ENCODE data around the gene IL17RA. TPM values are rescaled to one million over a fixed set of nuclear protein-coding genes. Genes with fewer than 3 reads are reported as not detected.

The IL17RA gene
- total RNA-seq, 1 experiment from 2014 or later = 18.0 TPM

DNA sequence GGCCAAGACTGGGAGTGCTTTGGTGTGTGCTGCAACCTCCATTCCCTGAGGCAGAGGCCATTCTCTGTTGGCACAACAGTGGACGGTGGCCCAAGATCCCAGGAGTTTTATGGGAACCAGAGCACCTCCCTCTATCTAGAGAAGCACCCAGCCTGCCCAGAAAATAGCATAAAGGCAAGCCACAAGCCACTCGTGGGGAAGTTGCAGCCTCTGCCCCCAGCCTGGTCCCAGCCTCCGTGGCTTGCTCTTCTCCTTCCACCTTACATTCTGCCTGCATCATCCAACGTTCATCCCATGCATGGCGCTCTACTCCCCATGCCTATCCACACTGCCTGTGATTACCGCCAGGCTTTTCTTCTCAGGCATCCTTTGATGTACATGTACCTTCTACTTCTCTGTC lies 15.8 kb downstream of the IL17RA start:
- DNase-seq = no peak
- no peaks in the 10 kb centered on the region for H3K4me1 Mint-ChIP-seq (ENCODE audit: low read depth, unreplicated experiment)
- TF ChIP-seq, protein P1, sequence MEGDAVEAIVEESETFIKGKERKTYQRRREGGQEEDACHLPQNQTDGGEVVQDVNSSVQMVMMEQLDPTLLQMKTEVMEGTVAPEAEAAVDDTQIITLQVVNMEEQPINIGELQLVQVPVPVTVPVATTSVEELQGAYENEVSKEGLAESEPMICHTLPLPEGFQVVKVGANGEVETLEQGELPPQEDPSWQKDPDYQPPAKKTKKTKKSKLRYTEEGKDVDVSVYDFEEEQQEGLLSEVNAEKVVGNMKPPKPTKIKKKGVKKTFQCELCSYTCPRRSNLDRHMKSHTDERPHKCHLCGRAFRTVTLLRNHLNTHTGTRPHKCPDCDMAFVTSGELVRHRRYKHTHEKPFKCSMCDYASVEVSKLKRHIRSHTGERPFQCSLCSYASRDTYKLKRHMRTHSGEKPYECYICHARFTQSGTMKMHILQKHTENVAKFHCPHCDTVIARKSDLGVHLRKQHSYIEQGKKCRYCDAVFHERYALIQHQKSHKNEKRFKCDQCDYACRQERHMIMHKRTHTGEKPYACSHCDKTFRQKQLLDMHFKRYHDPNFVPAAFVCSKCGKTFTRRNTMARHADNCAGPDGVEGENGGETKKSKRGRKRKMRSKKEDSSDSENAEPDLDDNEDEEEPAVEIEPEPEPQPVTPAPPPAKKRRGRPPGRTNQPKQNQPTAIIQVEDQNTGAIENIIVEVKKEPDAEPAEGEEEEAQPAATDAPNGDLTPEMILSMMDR (IDR thresholded peaks at IDR 0.05; ENCODE audit: unreplicated experiment) = no peak
- intact Hi-C loops (cut with micrococcal nuclease; ENCODE audit: unreplicated experiment) = no loop called here
- no peak overlapping the region for H3K27ac Mint-ChIP-seq (ENCODE audit: unreplicated experiment)
- no peaks in the 10 kb centered on the region for H3K9me3 Mint-ChIP-seq (ENCODE audit: low read depth, unreplicated experiment)
- no peaks in the 10 kb centered on the region for H3K36me3 Mint-ChIP-seq (ENCODE audit: insufficient read depth, unreplicated experiment)
- CTCF ChIA-PET = no interaction called here
- H3K4me3 Mint-ChIP-seq (ENCODE audit: low read depth, unreplicated experiment) = no peak overlapping the region
- H3K27me3 Mint-ChIP-seq (ENCODE audit: unreplicated experiment) = no peaks in the 10 kb centered on the region
- BruUV-seq (replicated peaks) = no TSS peak

DNA sequence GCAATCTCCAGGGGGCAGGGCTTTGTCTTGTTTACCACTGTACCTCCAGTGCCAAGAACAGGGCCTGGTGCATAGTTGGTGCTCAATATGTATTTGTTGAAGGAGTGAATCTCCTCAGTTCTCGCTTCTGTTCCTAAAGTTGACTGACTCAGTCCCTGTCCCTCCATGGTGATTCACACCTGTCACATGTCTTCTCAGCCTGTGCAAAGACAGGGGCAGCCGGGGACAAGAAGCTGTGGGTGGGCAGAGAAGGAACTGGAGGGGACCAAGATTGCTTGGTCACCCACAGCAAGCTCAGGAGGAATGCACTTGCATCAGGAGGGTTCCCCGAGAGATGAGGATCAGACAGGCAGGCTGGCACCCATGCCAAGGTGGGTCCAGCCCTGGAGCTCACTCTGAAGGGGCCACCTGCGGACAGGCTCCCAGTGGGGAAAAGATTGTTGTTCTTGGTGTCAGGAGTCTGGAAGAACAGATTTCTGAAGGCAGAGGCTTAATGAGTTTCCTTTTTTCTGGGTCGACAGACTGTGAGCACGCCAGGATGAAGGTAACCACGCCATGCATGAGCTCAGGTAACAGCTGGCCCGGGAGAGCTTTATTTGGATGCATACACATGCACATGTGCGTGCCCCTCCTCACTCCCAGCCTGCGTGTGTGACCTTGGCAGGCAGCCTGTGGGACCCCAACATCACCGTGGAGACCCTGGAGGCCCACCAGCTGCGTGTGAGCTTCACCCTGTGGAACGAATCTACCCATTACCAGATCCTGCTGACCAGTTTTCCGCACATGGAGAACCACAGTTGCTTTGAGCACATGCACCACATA lies 16.9 kb downstream of the IL17RA start:
- Mint-ChIP-seq H3K4me3 (ENCODE audit: low read depth, unreplicated experiment) (no peak overlapping the region), H3K4me1 (ENCODE audit: low read depth, unreplicated experiment) (no peaks in the 10 kb centered on the region), H3K36me3 (ENCODE audit: insufficient read depth, unreplicated experiment) (no peaks in the 10 kb centered on the region)

DNA sequence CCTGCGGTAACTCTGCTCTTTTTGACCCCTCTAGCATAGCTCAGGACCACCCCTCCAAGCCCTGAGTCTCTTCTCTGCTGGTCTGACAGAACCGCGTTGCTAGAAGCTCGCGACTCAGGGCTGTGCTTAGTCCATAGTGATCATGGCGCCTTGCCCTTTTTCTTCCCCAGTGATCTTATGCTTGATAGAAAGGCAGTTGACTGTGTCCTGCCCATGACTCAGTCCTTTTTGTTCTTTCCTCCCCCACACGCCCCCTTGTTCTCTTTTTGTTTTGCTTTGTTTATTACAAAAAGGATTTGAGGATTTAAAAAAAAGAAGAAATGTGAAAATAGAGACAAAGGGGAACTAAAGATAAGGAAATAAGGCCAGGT lies 17.5 kb downstream of the IL17RA start:
- CTCF ChIA-PET = interaction anchor here (0.7 kb wide), 1 partner anchor 59 kb away, joined by 5 read pairs; no protein-coding TSS in a partner anchor
- intact Hi-C loops (cut with micrococcal nuclease; ENCODE audit: unreplicated experiment) = no loop called here
- no peaks in the 10 kb centered on the region for H3K27me3 Mint-ChIP-seq (ENCODE audit: unreplicated experiment)
- no peaks in the 10 kb centered on the region for H3K9me3 Mint-ChIP-seq (ENCODE audit: low read depth, unreplicated experiment)
- TF ChIP-seq, protein P1 (IDR thresholded peaks at IDR 0.05; ENCODE audit: unreplicated experiment) = no peak
- no peaks in the 10 kb centered on the region for H3K4me1 Mint-ChIP-seq (ENCODE audit: low read depth, unreplicated experiment)
- H3K4me3 Mint-ChIP-seq (ENCODE audit: low read depth, unreplicated experiment) = no peak overlapping the region
- no peak overlapping the region for H3K27ac Mint-ChIP-seq (ENCODE audit: unreplicated experiment)
- no TSS peak for BruUV-seq (replicated peaks)
- no peaks in the 10 kb centered on the region for H3K36me3 Mint-ChIP-seq (ENCODE audit: insufficient read depth, unreplicated experiment)
- no peak for DNase-seq

More for the DNA sequence above, 16.9 kb downstream of the IL17RA start:
- BruUV-seq (replicated peaks) = no TSS peak
- no peaks in the 10 kb centered on the region for H3K9me3 Mint-ChIP-seq (ENCODE audit: low read depth, unreplicated experiment)
- CTCF ChIA-PET = interaction anchor here (0.7 kb wide), 1 partner anchor 59 kb away, joined by 5 read pairs; no protein-coding TSS in a partner anchor
- intact Hi-C loops (cut with micrococcal nuclease; ENCODE audit: unreplicated experiment) = no loop called here
- H3K27ac Mint-ChIP-seq (ENCODE audit: unreplicated experiment) = no peak overlapping the region
- DNase-seq = no peak
- TF ChIP-seq, protein P1 (IDR thresholded peaks at IDR 0.05; ENCODE audit: unreplicated experiment) = no peak
- H3K27me3 Mint-ChIP-seq (ENCODE audit: unreplicated experiment) = no peaks in the 10 kb centered on the region

DNA sequence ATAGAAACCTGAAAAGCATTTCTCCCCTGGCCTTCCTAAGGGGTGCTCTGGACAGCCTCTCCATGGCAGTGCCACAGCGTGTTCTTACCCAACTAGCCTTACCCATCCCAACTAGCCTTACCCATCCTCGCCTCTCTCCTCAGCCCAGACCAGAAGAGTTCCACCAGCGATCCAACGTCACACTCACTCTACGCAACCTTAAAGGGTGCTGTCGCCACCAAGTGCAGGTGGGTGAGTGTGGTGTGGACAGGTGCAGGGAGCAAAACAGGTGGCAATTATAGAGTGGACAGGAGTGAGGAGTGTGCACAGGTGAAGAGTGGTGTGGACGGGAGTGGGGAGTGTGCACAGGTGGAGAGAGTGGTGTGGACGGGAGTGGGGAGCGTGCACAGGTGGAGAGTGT lies 18.6 kb downstream of the IL17RA start:
- H3K36me3 Mint-ChIP-seq (ENCODE audit: insufficient read depth, unreplicated experiment) = no peaks in the 10 kb centered on the region
- H3K27me3 Mint-ChIP-seq (ENCODE audit: unreplicated experiment) = no peaks in the 10 kb centered on the region

More for the DNA sequence above, 18.6 kb downstream of the IL17RA start:
- H3K9me3 Mint-ChIP-seq (ENCODE audit: low read depth, unreplicated experiment) = no peaks in the 10 kb centered on the region
- CTCF ChIA-PET = no interaction called here
- intact Hi-C loops (cut with micrococcal nuclease; ENCODE audit: unreplicated experiment) = no loop called here
- TF ChIP-seq, protein P1 (IDR thresholded peaks at IDR 0.05; ENCODE audit: unreplicated experiment) = no peak
- BruUV-seq (replicated peaks) = no TSS peak
- no peak overlapping the region for H3K4me3 Mint-ChIP-seq (ENCODE audit: low read depth, unreplicated experiment)
- no peak overlapping the region for H3K27ac Mint-ChIP-seq (ENCODE audit: unreplicated experiment)
- H3K4me1 Mint-ChIP-seq (ENCODE audit: low read depth, unreplicated experiment) = no peaks in the 10 kb centered on the region
- DNase-seq = no peak
